PC-3 (cell line): ENCODE data around the gene HDAC9. TPM values are rescaled to one million over a fixed set of nuclear protein-coding genes. Genes with fewer than 3 reads are reported as not detected.

Source experiments
- ATAC-seq: fragments of 200-7000 bp; cut with Tn5 transposase; 2 replicates; pipeline ENCODE4 v1.9.1; 2020; ENCODE audit warnings: mild to moderate bottlenecking, moderate library complexity
- BruUV-seq: library from RNA; stranded (reverse); fragments of 400-500 nt; replicated peaks from 2 replicates; lab custom pipeline; 2021; lab: Mats Ljungman, UMichigan
- CTCF ChIA-PET: fragments of 300-600 bp; sonication (Branson Sonifier 250); formaldehyde crosslinking; loops from one replicate; lab custom pipeline; 2022; ENCODE audit warnings: antibody characterized with exemption; lab: Charles Lee
- POLR2A ChIA-PET: fragments of 300-600 bp; sonication (Branson Sonifier 250); formaldehyde crosslinking; loops from one replicate; lab custom pipeline; 2022; ENCODE audit warnings: antibody characterized with exemption; ENCODE audit not compliant: unreplicated experiment; lab: Charles Lee
- DNase-seq: peaks from one replicate; pipeline ENCODE4 v3.0.0-alpha.2; 2015
- H2AFZ ChIP-seq: fragments of 300-600 bp; sonication (generic); 2 replicates; pipeline ENCODE4 v1.6.0; 2016; ENCODE audit warnings: antibody characterized with exemption, low read length
- H3F3A ChIP-seq: fragments of 300-600 bp; sonication (generic); one replicate; pipeline ENCODE4 v1.6.0; 2017; ENCODE audit warnings: antibody characterized with exemption, low read length, control low read depth, mild to moderate bottlenecking; ENCODE audit not compliant: unreplicated experiment
- H3K27ac ChIP-seq: fragments of 300-600 bp; sonication (generic); 2 replicates; pipeline ENCODE4 v1.5.1; 2016; ENCODE audit warnings: mild to moderate bottlenecking, low read length
- H3K27me3 ChIP-seq: fragments of 300-600 bp; sonication (generic); 2 replicates; pipeline ENCODE4 v1.6.1; 2016; ENCODE audit warnings: low read length, mixed read lengths
- H3K36me3 ChIP-seq: fragments of 300-600 bp; sonication (generic); 2 replicates; pipeline ENCODE4 v1.6.1; 2016; ENCODE audit warnings: low read depth, mixed run types, low read length, mixed read lengths
- H3K4me1 ChIP-seq: fragments of 300-600 bp; sonication (generic); 2 replicates; pipeline ENCODE4 v1.5.1; 2016; ENCODE audit warnings: low read length; ENCODE audit not compliant: insufficient read depth
- H3K4me2 ChIP-seq: fragments of 300-600 bp; sonication (generic); 2 replicates; pipeline ENCODE4 v1.6.0; 2016; ENCODE audit warnings: low read length
- H3K4me3 ChIP-seq: fragments of 300-600 bp; sonication (generic); 2 replicates; pipeline ENCODE4 v1.5.1; 2016; ENCODE audit warnings: mild to moderate bottlenecking, low read length, mixed read lengths
- H3K79me2 ChIP-seq: fragments of 300-600 bp; sonication (generic); 2 replicates; pipeline ENCODE4 v1.6.1; 2017; ENCODE audit warnings: low read length, mixed read lengths
- H3K9ac ChIP-seq: fragments of 300-600 bp; sonication (generic); 2 replicates; pipeline ENCODE4 v1.6.0; 2016; ENCODE audit warnings: mild to moderate bottlenecking, low read length
- H3K9me2 ChIP-seq: fragments of 300-600 bp; sonication (generic); replicated peaks from 2 replicates; pipeline ENCODE4 v1.6.1; 2016; ENCODE audit warnings: mixed run types, low read length, mixed read lengths
- H3K9me3 ChIP-seq: fragments of 300-600 bp; sonication (generic); 2 replicates; pipeline ENCODE4 v1.6.1; 2016; ENCODE audit warnings: low read length, mixed read lengths
- H4K20me1 ChIP-seq: fragments of 300-600 bp; sonication (generic); 2 replicates; pipeline ENCODE4 v1.6.1; 2016; ENCODE audit warnings: low read length, mixed read lengths
- CTCF ChIP-seq: fragments of 300-600 bp; sonication (generic); conservative IDR thresholded peaks from 2 replicates; pipeline ENCODE4 v1.5.1; 2017; ENCODE audit warnings: antibody characterized with exemption, low read depth, mild to moderate bottlenecking, low read length
- EZH2 ChIP-seq: fragments of 300-600 bp; sonication (generic); IDR thresholded peaks from one replicate; pipeline ENCODE4 v1.6.1; 2017; ENCODE audit warnings: antibody characterized with exemption, mild to moderate bottlenecking, low read length; ENCODE audit not compliant: unreplicated experiment
- EZH2phosphoT487 ChIP-seq: fragments of 300-600 bp; sonication (generic); IDR thresholded peaks from 2 replicates; pipeline ENCODE4 v1.6.1; 2018; ENCODE audit warnings: mild to moderate bottlenecking, antibody characterized with exemption, low read length, borderline replicate concordance
- intact Hi-C: fragments of 100-400 bp; cut with micrococcal nuclease; formaldehyde crosslinking; loops from 2 replicates; pipeline ENCODE4 v1.9.0; 2023
- total RNA-seq: library from RNA; depleted of rRNA; stranded (reverse); fragments of >200 nt; gene quantifications from 2 replicates; pipeline ENCODE4 v1.2.3, GENCODE V29; 2014

Gene HDAC9
- total RNA-seq, 1 experiment from 2014 or later: 7.8 TPM

- H3K4me1 ChIP-seq: no peaks in the 10 kb centered on the region
- no peak overlapping the region for H2AFZ ChIP-seq
- no peaks in the 10 kb centered on the region for H3K79me2 ChIP-seq
- H3K4me3 ChIP-seq: no peak overlapping the region
- H3F3A ChIP-seq: no peaks in the 10 kb centered on the region
- no peak overlapping the region for H3K9ac ChIP-seq
- no peaks in the 10 kb centered on the region for H3K9me3 ChIP-seq
- no peak for ATAC-seq
- DNase-seq: no peak
- H3K4me2 ChIP-seq: no peak overlapping the region
- H3K27me3 ChIP-seq: no peaks in the 10 kb centered on the region
- BruUV-seq: no TSS peak
- no peaks in the 10 kb centered on the region for H3K36me3 ChIP-seq
- H3K27ac ChIP-seq: no peak overlapping the region
- H4K20me1 ChIP-seq: no peaks in the 10 kb centered on the region
- TF ChIP-seq CTCF (no peak), EZH2phosphoT487 (no peak), EZH2 (no peak)
- H3K9me2 ChIP-seq: no peaks in the 10 kb centered on the region
- intact Hi-C loops: no loop called here
- POLR2A ChIA-PET: no interaction called here
- CTCF ChIA-PET: no interaction called here
These were observed 506.3 kb downstream of the HDAC9 start for GRCh38 chr7:19001854-19002253.

DNA sequence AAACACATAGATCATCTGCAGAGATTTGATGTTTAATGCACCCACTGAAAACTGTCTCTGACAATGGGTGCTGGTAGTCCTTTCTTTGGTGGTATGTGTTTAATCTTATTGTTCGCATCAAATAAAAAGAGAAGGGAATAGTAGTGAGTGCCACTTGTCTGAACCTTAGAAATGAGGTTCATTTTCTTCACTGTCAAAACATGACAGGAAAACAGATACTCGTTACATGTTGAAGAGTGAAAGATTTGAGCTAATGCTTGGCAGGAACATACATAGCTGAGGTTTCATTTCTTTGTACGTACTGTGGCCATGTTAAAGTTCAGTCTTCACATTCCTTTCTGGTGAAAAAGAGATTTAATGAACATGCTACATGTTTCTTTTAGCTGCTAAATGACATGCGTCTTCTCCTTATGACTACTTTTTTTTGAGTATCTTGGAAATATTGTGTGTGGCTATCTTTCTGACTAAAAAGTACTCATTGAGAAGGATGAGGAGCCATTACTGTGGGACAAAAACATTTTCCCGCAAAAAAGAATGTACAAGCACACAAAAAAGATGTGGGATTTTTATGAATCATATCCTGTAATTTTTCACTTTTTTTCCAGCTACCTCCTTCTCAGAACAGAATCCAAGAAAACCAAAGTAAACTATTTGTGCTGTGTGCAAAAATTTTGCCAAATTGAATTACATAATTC is 513.8 kb downstream of the HDAC9 start:
- POLR2A ChIA-PET: no interaction called here
- DNase-seq (peak; percentile 58), ATAC-seq (peak; percentile 36)
- Histone ChIP-seq H3K9me3 (no peaks in the 10 kb centered on the region), H3K27me3 (no peaks in the 10 kb centered on the region), H3F3A (no peaks in the 10 kb centered on the region), H3K27ac (peak overlapping the region; percentile 80), H3K4me1 (peaks cover 21% of the 10 kb centered on the region), H3K36me3 (no peaks in the 10 kb centered on the region), H4K20me1 (no peaks in the 10 kb centered on the region), H3K4me2 (peak overlapping the region; percentile 51), H3K9me2 (no peaks in the 10 kb centered on the region), H2AFZ (peak overlapping the region; percentile 51), H3K9ac (peak overlapping the region; percentile 3; the same call in 1 of the 2 replicates), H3K79me2 (no peaks in the 10 kb centered on the region), H3K4me3 (no peak overlapping the region)
- BruUV-seq: no TSS peak
- intact Hi-C loops: no loop called here
- CTCF ChIA-PET: no interaction called here
- TF ChIP-seq CTCF: no peak
- no peak for TF ChIP-seq EZH2
- TF ChIP-seq EZH2phosphoT487: no peak

GRCh38 chr7:19009936-19010280 is 514.4 kb downstream of the HDAC9 start:
- Histone ChIP-seq H3K9ac (no peak overlapping the region), H3K4me1 (peaks cover 21% of the 10 kb centered on the region), H3K36me3 (no peaks in the 10 kb centered on the region), H3F3A (no peaks in the 10 kb centered on the region), H3K27me3 (no peaks in the 10 kb centered on the region), H3K9me2 (no peaks in the 10 kb centered on the region), H3K9me3 (no peaks in the 10 kb centered on the region), H3K4me2 (peak overlapping the region; percentile 51; the same call in 1 of the 2 replicates), H2AFZ (0 out of 2 replicates have a peak overlapping the region, but pooled peaks have one; percentile 51), H3K79me2 (no peaks in the 10 kb centered on the region), H3K27ac (peak overlapping the region; percentile 80), H3K4me3 (no peak overlapping the region), H4K20me1 (no peaks in the 10 kb centered on the region)
- intact Hi-C loops: loop anchor here (2.0 kb wide), 1 partner anchor 31 kb away; no protein-coding TSS in a partner anchor
- peak; percentile 90 for ATAC-seq
- TF ChIP-seq EZH2 (no peak), EZH2phosphoT487 (no peak), CTCF (no peak)
- CTCF ChIA-PET: no interaction called here
- DNase-seq: peak; percentile 58
- no TSS peak for BruUV-seq
- POLR2A ChIA-PET: no interaction called here
